ENCODE data around the gene DIO1. TPM values are rescaled to one million over a fixed set of nuclear protein-coding genes. Genes with fewer than 3 reads are reported as not detected.

Gene DIO1
- total RNA-seq, 2 donors from 2014 or later = not detected

DNA sequence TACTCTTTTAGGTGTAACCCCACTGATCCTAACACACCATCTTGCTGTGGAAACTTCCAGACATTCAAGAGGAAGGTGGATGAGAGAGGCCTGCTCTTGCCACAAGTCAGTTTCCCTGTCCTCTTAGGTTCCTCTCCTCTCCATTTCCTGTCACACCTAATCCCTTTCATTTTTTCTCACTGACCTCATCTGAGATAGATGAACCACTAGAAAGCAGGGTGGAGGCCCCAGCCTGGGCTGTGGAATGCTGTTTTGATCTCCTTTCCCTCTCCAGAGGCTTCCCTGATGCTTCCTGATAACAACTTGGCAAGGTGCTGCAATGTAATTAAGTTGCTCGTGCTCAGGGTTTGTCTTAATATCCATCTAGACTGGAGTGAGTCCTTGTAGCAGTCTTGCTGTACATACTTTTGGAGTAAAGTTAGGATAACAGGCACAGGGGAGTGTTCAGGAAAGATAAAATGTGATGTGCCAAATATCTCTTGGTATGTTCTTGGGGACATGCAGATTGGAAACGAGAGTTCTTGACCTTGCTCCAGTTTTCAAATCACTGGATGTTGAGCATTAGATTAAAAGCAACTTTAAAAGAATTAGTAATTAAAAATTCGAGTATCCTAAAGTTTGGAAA, 63.3 kb downstream of the DIO1 start:
- no peak for ATAC-seq (ENCODE audit: insufficient number of reproducible peaks, low FRiP score, low read depth)
- H3K4me3 ChIP-seq = no peak overlapping the region
- no peak for DNase-seq (ENCODE audit: low spot score)
- H3K36me3 ChIP-seq = peaks cover 18% of the 10 kb centered on the region
- no peaks in the 10 kb centered on the region for H3K9me3 ChIP-seq
- TF ChIP-seq, protein P1, sequence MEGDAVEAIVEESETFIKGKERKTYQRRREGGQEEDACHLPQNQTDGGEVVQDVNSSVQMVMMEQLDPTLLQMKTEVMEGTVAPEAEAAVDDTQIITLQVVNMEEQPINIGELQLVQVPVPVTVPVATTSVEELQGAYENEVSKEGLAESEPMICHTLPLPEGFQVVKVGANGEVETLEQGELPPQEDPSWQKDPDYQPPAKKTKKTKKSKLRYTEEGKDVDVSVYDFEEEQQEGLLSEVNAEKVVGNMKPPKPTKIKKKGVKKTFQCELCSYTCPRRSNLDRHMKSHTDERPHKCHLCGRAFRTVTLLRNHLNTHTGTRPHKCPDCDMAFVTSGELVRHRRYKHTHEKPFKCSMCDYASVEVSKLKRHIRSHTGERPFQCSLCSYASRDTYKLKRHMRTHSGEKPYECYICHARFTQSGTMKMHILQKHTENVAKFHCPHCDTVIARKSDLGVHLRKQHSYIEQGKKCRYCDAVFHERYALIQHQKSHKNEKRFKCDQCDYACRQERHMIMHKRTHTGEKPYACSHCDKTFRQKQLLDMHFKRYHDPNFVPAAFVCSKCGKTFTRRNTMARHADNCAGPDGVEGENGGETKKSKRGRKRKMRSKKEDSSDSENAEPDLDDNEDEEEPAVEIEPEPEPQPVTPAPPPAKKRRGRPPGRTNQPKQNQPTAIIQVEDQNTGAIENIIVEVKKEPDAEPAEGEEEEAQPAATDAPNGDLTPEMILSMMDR (IDR thresholded peaks at IDR 0.05) = no peak
- no peak overlapping the region for H3K27ac ChIP-seq
- peaks cover 0 to 17% of the 10 kb centered on the region in 2 donors for H3K4me1 ChIP-seq (ENCODE audit: control insufficient read depth in 1 of 2, low read depth in 2 of 2)
- H3K27me3 ChIP-seq (replicated peaks; ENCODE audit: insufficient read depth) = no peaks in the 10 kb centered on the region

DNA sequence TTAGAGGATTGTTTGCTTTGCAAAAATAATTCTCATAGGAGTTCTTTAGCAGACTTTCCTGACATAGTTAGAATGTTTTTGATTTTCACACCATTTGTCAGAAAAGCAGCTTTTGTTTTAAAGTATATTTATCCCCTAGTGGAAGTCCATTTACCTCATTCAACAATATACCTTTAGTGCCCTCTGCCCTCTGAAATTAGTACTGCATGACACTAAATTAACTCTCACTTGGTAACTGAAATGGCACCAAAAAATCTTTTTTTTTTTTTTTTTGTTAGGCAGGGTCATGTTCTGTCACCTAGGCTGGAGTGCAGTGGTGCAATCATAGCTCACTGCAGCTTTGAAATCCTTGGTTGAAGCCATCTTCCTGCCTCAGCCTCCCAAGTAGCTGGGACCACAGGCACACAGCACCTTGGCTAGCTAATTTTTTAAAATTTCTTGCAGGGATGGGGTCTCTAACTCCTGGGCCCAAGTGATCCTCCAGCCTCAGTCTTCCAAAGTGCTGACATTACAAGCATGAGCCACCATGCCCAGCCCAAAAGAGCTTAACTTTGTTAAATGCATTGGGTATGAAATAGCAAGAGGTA, 65.8 kb downstream of the DIO1 start:
- ATAC-seq (ENCODE audit: insufficient number of reproducible peaks, low FRiP score, low read depth) = no peak
- H3K4me1 ChIP-seq (ENCODE audit: control insufficient read depth in 1 of 2, low read depth in 2 of 2) = peaks cover 0 to 22% of the 10 kb centered on the region in 2 donors
- TF ChIP-seq, protein P1 (IDR thresholded peaks at IDR 0.05) = peak; percentile 44
- H3K36me3 ChIP-seq = peaks cover 23% of the 10 kb centered on the region
- no peaks in the 10 kb centered on the region for H3K27me3 ChIP-seq (replicated peaks; ENCODE audit: insufficient read depth)
- no peak overlapping the region for H3K4me3 ChIP-seq
- DNase-seq (ENCODE audit: low spot score) = no peak
- H3K27ac ChIP-seq = no peak overlapping the region
- no peaks in the 10 kb centered on the region for H3K9me3 ChIP-seq

Other genes starting within 250 kb of the DIO1 start
- gene GLIS1, start 155.0 kb upstream of the DIO1 start, total RNA-seq = 1 to 10 TPM in 1 of 2 donors, not detected in 1; 2.6 TPM
- 10 to 100 TPM in 1 of 2 donors, 1 to 10 TPM in 1; 4.2 to 14.6 TPM for gene NDC1, start 55.9 kb upstream of the DIO1 start, total RNA-seq
- gene YIPF1, start 4.4 kb upstream of the DIO1 start, total RNA-seq = 10 to 100 TPM; 18.8 to 20.7 TPM
- 10 to 100 TPM; 23.8 to 24.5 TPM for gene IFT25, start 51.5 kb downstream of the DIO1 start, total RNA-seq
- 10 to 100 TPM; 17.8 to 18.3 TPM for gene LRRC42, start 52.2 kb downstream of the DIO1 start, total RNA-seq
- not detected for gene LDLRAD1, start 124.0 kb downstream of the DIO1 start, total RNA-seq
- 100 to 1,000 TPM; 282 to 326 TPM for gene TMEM59, start 159.0 kb downstream of the DIO1 start, total RNA-seq
- 1 to 10 TPM; 2.0 to 7.8 TPM for gene TCEANC2, start 159.4 kb downstream of the DIO1 start, total RNA-seq

All from thoracic aorta (tissue), 2 donors.